Tongue (tissue), 2 donors: ENCODE measurements around the gene COPS9. TPM values are rescaled to one million over a fixed set of nuclear protein-coding genes. Genes with fewer than 3 reads are reported as not detected.

ENCODE experiments used
- DNase-seq: peaks from one replicate; pipeline ENCODE4 v3.0.0-alpha.2; 2015
- total RNA-seq: library from RNA; depleted of rRNA; stranded (reverse); fragments of >200 nt; gene quantifications from one replicate; pipeline ENCODE4 v1.2.3, GENCODE V29; 2014

Gene COPS9
- total RNA-seq, 1 donor from 2014 or later: 58.4 TPM

DNA sequence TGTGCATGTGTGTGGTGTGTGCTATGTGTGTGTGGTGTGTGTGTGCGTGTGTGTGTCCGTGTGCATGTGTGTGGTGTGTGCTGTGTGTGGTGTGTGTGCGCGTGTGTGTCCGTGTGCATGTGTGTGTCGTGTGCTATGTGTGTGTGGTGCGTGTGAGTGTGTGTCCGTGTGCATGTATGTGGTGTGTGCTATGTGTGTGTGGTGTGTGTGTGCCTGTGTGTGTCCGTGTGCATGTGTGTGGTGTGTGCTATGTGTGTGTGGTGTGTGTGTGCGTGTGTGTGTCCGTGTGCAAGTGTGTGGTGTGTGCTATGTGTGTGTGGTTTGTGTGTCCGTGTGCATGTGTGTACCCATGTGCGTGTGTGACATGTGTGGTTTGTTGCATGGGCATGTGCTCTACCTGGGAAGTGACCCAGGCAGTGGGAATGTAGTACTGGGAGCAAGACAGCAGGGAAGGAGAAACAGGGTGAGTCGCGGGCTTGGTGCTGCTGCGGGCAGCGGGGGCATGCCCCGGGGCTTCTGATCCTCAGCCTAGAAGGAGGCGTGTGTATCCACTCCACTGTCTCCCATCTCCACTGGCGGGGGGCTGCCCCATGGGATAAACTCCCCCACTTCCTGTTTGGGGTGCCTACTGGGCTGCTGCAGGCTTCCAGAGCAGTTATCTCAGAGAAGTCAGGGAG is 11.9 kb upstream of the COPS9 start:
- no peak for DNase-seq

DNA sequence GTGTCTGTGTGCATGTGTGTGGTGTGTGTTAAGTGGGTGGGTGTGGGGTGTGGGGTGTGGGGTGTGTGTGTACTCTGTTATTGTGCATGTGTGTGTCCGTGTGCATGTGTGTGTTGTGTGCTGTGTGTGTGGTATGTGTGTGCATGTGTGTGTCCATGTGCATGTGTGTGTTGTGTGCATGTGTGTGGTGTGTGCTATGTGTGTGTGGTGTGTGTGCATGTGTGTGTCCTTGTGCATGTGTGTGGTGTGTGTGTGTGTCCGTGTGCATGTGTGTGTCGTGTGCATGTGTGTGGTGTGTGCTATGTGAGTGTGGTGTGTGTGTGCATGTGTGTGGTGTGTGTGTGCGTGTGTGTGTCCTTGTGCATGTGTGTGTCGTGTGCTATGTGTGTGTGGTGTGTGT is 11.3 kb upstream of the COPS9 start:
- no peak for DNase-seq

- no peak for DNase-seq
These were observed 10.6 kb upstream of the COPS9 start for GRCh38 chr2:240146627-240147278.

GRCh38 chr2:240146141-240146561 is 10.0 kb upstream of the COPS9 start:
- DNase-seq: peak; percentile 30

DNA sequence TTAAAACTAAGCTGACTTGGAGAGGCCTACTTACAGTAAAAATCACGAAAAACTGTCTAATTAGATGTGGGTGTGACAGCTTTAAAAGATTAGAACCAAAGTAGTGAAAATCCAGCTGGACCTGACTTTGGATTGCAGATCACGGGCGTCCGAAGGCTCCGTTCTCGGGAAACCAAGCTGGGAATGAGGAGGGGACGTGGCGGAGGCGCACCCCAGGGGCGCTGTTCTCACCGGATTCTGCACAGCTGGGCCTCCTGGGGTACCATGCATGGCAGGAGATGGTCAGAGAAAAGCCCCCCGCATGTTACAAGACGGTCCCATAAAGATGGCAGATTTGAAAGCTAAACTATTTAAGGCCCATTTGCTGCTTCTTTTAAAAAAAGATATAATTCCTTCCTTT is 9.4 kb upstream of the COPS9 start:
- DNase-seq: no peak

DNA sequence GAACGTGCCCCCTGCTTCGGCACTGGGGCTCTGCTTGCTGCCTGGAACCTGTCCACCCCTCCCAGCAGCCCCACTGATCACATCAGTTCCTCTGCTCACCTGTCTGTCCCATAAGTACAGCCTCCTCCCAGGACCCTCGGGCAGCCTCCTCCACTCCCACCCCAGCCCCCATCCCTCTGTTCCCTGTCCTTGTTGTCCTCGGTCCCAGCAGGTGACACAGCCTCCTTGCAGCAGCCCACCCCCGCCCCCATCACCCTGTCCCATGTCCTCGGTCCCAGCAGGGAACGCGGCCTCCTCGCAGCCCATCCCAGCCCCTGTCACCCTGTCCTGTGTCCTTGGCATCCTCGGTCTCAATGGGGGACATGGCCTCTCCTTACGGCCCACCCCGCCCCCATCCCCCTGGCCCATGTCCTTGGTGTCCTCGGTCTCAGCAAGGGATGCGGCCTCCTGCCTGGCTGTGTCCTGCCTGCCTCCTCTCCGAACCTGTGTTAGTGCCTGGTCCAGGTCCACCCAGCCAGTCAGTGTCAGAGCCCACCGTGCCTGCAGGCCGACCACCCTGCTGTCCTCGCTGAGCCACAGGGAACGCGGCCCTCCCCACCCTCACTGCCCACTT is 8.7 kb upstream of the COPS9 start:
- no peak for DNase-seq

DNA sequence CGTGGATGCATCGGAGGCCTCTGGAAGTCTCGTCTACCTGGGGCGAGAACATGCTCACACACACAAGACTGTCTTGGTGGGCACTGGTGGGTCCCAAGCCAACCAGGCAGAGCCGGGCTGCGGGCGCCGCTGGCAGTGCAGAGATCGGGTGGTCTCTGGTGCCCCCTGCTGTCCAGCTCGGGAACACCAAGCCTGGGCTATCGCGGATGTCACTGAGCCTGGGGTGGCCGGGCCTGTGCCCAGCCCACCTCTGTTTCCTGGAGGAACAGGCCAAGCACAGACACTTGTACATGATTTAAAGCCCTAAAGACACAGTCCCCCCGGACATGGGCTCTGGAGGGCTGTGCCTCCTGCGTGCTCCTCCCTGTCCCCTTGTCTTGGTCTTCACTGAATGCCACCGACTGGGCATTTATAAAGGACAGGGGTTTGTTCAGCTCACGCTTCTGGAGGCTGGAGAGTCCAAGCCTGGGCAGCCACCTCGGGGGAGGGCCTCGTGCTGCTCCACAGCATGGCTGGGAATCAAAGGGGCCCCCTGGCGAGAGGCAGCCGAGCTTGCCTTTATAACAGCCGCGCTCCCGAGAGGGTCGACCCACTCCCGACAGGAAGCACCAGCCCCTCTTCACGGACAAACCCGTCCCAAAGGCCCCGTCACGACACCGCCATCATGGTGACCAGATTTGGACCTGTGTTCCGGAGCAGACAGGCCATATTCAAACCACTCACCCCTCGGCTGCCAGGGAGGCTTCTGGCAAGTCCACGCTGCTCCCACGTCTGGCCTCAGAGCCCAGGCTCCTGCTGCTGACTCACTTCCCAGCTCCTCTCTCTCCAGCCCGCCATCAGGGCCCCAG is 7.9 kb upstream of the COPS9 start:
- DNase-seq: peak; percentile 84

DNA sequence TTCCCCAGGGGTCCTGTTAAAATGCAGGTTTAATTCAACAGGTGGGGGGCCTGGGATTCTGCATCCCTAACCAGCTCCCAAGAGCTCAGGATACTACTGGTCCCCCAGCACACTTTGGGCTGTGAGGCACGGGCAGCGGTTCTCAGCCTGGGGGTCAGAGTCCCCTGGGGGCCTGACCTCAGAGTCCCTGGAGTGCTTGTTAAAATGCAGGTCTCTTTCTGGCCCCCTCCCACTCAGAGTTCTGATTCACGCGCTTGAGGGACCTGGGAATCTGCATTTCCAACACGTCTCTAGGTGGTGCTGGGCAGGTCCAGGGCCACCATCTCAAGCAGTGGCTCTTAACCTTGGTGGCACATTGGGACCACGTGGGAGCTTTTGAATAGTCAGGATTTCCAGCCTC is 7.2 kb upstream of the COPS9 start:
- DNase-seq: no peak

- DNase-seq: no peak
These were observed 6.8 kb upstream of the COPS9 start for GRCh38 chr2:240142859-240143258.

DNA sequence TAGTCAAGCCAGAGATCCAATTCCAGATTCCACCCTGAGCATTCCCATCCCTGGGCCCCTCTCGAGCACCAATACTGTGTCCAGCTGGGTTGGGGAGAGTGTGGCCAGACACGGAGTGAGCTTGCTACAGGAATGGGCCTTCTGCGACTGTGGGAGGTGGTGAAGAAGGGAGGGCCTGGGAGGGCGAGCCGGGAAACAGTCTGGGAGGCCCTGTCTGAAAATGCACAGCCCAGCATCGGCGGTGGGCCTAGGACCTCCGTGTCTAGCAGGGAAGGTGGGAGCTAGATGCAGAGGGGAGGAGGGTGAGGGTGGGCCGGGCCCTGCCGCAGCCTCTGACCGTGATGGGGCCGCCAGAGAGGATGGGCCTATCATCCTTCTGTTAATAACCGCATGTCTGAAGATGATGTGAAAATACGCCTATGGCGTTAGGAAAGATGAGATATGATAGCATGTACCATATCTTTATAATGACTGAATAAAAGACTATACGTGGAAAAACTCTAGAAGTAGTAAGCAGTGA is 6.2 kb upstream of the COPS9 start:
- DNase-seq: no peak

DNA sequence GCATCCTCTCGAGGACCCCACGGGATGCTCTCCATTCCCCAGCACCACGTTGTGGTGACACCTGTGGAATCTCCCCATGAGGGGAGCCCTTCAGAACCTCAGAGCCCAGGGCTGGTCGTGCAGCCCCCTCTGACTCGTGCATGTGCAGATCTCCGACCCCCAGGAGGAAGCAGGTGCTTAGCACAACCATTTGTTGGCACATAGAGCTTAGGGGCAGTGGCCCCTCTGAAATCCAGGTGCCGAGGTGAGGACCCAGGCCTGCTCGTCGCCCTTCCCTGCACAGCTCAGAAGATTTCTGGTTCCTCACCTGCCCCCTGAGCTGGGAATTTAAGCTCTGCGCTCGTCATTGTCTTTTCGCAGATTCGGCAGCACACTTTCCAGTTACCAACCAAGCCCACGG is 5.6 kb upstream of the COPS9 start:
- no peak for DNase-seq

GRCh38 chr2:240140920-240141319 is 4.8 kb upstream of the COPS9 start:
- no peak for DNase-seq

- no peak for DNase-seq
These were observed 4.4 kb upstream of the COPS9 start, which contains the start of gene OTOS for GRCh38 chr2:240140511-240140910. Gene OTOS, minus strand, starts transcription at chr2:240140658. Its CDS starts 332 bp downstream, at chr2:240140326.

DNA sequence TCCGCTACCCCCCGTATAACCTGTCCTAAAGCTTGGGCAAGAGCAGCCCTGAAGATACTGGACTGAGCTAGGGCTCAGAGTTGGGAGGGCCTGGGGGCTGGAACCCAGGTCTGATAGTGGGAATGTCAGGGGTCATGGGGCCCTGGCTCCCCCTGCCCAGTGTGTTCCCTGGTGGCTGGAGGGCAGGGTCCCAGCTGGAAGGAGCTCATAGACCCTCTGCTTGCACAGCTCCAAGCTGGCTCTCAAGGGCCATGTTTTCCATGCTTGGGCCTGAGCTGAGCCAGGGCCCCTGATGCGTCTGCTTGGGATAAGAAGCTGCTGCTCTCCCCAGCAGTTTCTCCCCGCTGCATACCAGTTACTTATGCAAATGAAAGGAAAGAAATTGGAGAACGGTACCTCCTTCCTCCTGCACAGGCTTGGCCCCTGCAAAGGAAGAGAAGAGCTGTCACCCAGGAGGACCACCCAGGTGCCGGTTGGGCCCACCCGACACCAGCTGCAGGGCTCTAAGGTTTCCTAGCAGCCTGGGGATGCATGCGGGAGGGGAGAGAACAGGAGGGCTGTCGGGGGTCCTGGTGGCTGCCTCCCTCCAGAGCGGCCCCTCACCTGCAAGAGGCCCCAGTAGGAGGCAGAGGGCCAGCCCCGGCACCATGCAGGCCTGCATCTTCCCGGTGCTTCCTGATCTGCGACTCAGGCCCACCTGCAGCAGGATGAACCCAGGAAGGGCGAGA is 3.7 kb upstream of the COPS9 start:
- peak; percentile 35 for DNase-seq

GRCh38 chr2:240139011-240139441 is 2.9 kb upstream of the COPS9 start:
- DNase-seq: no peak

DNA sequence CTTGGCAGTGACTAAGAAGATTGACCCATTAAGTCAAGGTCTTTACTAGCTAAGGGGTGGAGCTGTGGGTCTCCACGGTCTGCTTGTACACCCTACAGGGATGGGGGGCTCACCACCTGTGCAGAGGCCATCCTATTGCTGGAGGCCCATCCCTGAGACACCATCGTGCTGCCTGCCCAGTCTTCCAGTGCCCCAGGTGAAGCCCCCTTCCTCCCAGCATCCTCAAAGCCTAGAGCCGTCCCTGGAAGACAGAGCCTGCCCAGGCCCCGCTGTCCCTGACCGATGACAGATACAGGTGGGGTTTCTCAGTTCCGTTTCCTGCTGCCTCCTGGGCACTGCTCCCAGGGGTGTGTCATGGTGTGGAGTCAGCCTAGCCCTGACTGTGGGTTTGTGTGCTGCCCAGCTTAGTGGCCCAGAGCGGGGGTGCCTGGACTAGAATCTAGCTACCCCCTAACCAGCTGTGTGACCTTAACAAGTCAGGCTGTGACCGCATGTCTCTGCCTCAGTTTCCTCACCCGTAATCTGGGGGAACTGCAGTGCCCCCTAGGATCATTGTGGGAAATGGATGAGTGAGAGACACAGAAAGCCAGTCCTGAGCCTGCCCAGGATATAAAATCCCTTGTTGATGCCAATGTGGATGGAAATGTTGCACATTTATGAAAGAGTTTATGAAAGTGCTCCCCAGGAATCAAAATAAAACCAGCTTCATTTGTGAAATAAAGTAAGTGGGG is 2.3 kb upstream of the COPS9 start:
- no peak for DNase-seq

DNA sequence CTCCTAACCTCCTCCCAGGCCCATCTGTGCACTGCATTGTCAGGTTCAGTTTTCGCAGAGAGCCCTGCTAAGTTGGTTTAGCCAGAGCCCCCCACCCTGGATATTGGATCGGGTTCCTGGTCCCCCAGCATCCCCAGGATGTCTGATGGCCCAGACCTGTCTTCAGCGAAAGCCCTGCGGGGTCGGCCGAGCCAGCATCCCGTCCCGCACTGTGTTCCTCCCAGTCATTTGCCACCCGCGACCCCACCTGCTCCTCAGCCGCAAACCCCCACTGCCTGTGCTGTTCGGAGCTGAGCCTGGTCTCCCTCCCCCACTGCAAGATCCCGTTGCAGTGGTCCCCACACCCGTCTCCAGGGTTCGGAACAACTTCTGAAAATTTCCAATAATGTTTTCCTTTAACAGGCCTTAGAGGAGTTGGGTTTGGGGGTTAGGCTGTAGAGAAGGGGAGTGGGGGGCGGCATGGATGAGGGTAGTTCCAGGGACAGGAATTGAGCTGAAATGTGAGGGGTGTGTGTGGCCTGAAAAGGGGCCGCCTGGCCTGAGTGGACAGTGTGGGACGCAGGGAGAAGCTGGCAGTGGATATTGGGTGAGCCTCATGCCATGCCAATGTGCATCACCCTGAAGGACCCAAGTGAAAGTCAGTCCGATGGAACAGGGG is 1.6 kb upstream of the COPS9 start:
- DNase-seq: no peak

DNA sequence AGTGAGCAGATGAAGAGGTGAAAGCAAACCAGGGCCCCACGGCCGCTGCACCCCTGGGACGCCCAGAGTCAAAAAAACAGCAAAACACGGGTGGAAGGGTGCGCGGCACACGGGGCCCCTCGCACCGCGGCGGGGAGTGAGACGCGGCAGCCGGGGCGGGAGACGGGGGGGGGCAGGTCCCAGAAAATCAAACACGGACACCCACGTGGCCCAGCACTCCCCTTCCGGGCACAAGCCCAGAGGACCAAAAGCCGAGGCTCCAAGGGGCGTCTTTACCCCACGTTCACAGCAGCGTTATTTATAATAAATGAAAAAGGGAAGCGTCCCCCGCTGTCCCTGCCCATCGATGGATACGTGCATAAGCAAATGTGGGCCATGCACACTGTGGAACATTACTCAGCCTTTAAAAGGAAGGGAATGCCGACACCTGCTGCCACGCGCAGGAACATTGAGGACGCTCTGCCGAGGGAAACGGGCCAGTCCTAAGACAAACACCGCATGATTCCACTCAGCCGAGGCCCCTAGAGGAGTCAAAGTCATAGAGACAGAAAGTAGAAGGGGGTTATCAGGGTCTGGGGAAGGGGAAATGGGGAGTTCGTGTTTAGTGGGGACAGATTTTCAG is 677 bp upstream of the COPS9 start:
- DNase-seq: no peak

- no peak for DNase-seq
These were observed 446 bp downstream of the COPS9 start for GRCh38 chr2:240135706-240136012.

GRCh38 chr2:240134956-240135520 is 1.1 kb downstream of the COPS9 start:
- no peak for DNase-seq
